ENCODE results near the gene LAYN. TPM values are rescaled to one million over a fixed set of nuclear protein-coding genes. Genes with fewer than 3 reads are reported as not detected.

Gene LAYN
- total RNA-seq, 2 donors from 2014 or later: 12.3 to 15.6 TPM

Other genes starting within 250 kb of the LAYN start
- gene POU2AF3, start 242.2 kb upstream of the LAYN start, total RNA-seq: under 1 TPM in 1 of 2 donors, not detected in 1; 0.32 TPM
- gene POU2AF1, start 161.4 kb upstream of the LAYN start, total RNA-seq: 10 to 100 TPM in 1 of 2 donors, 1 to 10 TPM in 1; 2.5 to 12.4 TPM
- gene BTG4, start 28.3 kb upstream of the LAYN start, total RNA-seq: under 1 TPM in 1 of 2 donors, not detected in 1; 0.23 TPM
- not detected for gene HOATZ, start 25.9 kb upstream of the LAYN start, total RNA-seq
- gene SIK2, start 61.7 kb downstream of the LAYN start, total RNA-seq: 1 to 10 TPM; 9.4 to 9.9 TPM
- 10 to 100 TPM; 29.6 to 34.7 TPM for gene PPP2R1B, start 225.7 kb downstream of the LAYN start, total RNA-seq